GM13977 (cell line): ENCODE results near the gene LPIN3.

Experiments used
- DNase-seq: peaks from one replicate; pipeline ENCODE4 v3.0.0; 2012; ENCODE audit warnings: low spot score
- in situ Hi-C: fragments of 300-500 bp; cut with MboI; formaldehyde crosslinking; loops from one replicate; pipeline ENCODE4 v1.12.0; 2022; ENCODE audit warnings: low sequenced_read_pairs, low pct_unique_long_range_greater_than_20kb, mixed read lengths, inconsistent platforms; ENCODE audit not compliant: unreplicated experiment
- TF ChIP-seq, protein P1 (sequence below): IDR thresholded peaks from 2 replicates; pipeline ENCODE4 v1.5.1; 2012; ENCODE audit warnings: mild to moderate bottlenecking, control low read depth; ENCODE audit not compliant: insufficient read depth; ENCODE audit errors: extremely low read depth, missing control alignments

LPIN3 gene

DNA sequence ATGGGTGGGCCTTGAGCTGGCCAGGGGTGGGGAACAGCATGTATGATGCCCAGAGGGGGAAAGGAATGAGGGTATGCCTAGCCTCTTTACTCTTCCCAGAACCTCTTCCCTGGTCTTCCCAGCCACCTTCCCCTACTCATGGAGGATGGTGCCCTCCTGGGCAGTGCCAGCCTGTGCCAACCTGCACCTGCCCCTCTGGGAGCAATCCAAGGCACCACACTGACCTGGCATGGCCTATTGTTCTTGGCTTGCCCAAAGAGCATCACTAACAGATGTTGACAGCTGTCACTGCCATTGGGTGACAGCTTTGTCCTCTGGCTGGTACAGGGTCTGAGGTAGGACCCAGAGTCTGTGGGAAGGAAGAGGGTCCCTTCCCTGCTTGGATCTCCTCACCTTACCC lies 12.9 kb downstream of the LPIN3 start:
- in situ Hi-C loops, result no loop called here
- TF ChIP-seq, protein P1, sequence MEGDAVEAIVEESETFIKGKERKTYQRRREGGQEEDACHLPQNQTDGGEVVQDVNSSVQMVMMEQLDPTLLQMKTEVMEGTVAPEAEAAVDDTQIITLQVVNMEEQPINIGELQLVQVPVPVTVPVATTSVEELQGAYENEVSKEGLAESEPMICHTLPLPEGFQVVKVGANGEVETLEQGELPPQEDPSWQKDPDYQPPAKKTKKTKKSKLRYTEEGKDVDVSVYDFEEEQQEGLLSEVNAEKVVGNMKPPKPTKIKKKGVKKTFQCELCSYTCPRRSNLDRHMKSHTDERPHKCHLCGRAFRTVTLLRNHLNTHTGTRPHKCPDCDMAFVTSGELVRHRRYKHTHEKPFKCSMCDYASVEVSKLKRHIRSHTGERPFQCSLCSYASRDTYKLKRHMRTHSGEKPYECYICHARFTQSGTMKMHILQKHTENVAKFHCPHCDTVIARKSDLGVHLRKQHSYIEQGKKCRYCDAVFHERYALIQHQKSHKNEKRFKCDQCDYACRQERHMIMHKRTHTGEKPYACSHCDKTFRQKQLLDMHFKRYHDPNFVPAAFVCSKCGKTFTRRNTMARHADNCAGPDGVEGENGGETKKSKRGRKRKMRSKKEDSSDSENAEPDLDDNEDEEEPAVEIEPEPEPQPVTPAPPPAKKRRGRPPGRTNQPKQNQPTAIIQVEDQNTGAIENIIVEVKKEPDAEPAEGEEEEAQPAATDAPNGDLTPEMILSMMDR, result no peak
- no peak for DNase-seq

GRCh38 chr20:41355192-41355591 lies 14.6 kb downstream of the LPIN3 start:
- DNase-seq, result no peak
- in situ Hi-C loops, result no loop called here
- TF ChIP-seq, protein P1, result no peak

- TF ChIP-seq, protein P1, result no peak
- in situ Hi-C loops, result no loop called here
- no peak for DNase-seq
Measured at GRCh38 chr20:41355598-41356203, 15.1 kb downstream of the LPIN3 start.

- DNase-seq, result no peak
- in situ Hi-C loops, result no loop called here
- TF ChIP-seq, protein P1, result no peak
Measured at GRCh38 chr20:41356951-41357350, 16.3 kb downstream of the LPIN3 start.

- in situ Hi-C loops, result no loop called here
- no peak for DNase-seq
- TF ChIP-seq, protein P1, result no peak
Measured at GRCh38 chr20:41357424-41358163, 17.0 kb downstream of the LPIN3 start.

- no peak for DNase-seq
- TF ChIP-seq, protein P1, result no peak
- in situ Hi-C loops, result no loop called here
Measured at GRCh38 chr20:41358230-41358629, 17.6 kb downstream of the LPIN3 start.

- no peak for DNase-seq
- in situ Hi-C loops, result no loop called here
- TF ChIP-seq, protein P1, result no peak
Measured at GRCh38 chr20:41358717-41359116, 18.1 kb downstream of the LPIN3 start.
